Cerebellar nuclear complex (tissue), 1 donor: ENCODE results near the gene GDAP1L1.
"Not testable (repeated sequence)": the region's sequence is repeated elsewhere in the genome, so short reads cannot be mapped to it uniquely, and the experiment has no call there.

Experiments
- DNase-seq, 2 experiments: peaks; one replicate each; lab custom pipeline; 2025; lab: John Stamatoyannopoulos, UW

The GDAP1L1 gene

GRCh38 chr20:44255942-44256341 is 8.8 kb downstream of the GDAP1L1 start:
- no peak for DNase-seq

GRCh38 chr20:44256961-44257360 is 9.9 kb downstream of the GDAP1L1 start:
- no peak for DNase-seq

- no peak for DNase-seq
Observed at GRCh38 chr20:44258226-44258890, 11.2 kb downstream of the GDAP1L1 start.

DNA sequence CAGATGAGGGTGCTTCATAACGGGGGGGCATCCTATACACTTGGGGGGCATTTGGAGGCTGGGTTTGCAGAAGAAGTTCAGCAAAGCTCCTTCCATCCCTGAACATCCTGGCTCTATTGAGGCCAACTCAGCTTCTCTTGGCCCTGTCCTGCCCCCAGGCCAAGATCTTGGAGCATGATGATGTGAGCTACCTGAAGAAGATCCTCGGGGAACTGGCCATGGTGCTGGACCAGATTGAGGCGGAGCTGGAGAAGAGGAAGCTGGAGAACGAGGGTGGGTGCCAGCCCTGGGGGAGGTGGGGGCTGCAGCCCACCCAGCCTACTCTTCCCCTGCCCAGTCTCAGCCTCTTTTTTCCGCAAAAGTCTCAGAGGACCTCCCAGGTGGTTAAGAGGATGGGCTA is 17.2 kb downstream of the GDAP1L1 start:
- DNase-seq: no peak

GRCh38 chr20:44268802-44269201 is 21.7 kb downstream of the GDAP1L1 start:
- DNase-seq: no peak

DNA sequence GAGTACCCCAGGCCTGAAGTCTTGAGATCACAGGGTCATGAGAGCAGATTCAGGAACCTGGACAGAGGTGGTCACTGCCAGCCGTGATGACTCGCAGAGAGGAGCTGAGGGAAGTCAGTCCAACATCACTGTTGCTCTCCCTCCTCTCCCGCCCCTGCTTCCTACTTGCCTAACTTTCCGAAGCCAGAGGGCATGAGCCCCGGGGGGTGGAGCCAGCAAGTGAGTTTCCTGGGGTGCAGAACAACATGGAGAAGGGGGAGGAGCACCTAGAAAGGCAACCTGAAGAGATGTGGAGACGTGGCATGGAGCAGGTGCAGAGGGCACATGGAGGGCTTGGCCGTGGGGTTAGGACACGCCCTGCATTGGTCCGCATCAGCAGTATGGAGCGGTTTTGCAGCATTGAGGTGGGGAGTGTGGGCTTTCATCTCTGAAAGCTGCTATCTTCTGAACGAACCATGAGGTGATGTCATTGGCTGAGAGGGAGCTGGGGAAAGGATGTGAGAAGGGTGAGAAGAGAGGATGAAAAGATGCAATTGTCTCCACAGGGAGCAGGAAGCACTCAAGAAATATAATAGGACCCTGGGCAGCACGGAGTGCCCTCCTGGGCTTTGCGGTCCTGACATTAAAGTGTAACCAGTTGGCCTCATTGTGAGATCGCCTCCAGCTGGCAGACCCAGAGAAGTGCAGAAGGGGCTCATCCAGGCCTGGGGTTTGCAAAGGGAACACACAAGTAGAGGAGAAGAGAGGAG is 25.0 kb downstream of the GDAP1L1 start:
- no peak for DNase-seq

GRCh38 chr20:44273231-44274215 is 26.4 kb downstream of the GDAP1L1 start:
- DNase-seq: no peak

GRCh38 chr20:44274303-44275017 is 27.4 kb downstream of the GDAP1L1 start:
- DNase-seq: no peak

DNA sequence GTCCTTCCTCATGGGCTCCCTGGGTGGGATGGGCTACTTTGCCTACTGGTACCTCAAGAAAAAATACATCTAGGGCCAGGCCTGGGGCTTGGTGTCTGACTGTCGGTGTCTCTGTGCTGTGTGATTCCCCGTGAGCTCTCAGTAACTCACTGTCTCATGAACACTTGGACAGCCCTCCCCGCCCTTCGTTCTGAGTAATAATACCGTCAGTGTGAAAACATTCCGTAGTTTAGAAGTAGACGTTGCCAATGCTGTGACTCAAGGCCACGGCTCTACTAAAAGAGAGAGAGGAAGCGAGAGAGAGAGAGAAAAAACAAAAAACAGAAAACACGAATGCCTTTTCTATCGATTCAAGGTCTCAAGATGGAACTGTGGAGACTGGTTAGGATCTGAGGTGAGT is 32.1 kb downstream of the GDAP1L1 start:
- no peak for DNase-seq

DNA sequence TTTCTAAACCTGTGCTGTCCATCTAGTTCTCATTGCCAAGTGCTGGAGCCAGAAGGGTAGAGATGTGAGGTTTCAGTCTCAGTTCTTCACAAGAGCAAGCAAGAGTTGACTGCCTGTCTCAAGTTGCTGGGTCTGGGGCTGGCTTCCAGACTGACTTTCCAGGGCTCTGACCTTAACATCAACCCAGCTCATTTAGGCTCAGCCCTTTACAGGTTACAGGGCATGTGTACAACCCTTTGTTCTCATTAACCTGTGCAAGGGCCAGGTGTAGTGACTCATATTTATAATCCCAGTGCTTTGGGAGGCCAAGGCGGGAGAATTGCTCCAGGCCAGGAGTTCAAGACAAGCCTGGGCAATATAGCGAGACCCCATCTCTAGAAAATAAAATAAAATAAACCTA is 33.3 kb downstream of the GDAP1L1 start:
- DNase-seq: no peak

GRCh38 chr20:44282192-44282591 is 35.1 kb downstream of the GDAP1L1 start:
- DNase-seq: no peak

DNA sequence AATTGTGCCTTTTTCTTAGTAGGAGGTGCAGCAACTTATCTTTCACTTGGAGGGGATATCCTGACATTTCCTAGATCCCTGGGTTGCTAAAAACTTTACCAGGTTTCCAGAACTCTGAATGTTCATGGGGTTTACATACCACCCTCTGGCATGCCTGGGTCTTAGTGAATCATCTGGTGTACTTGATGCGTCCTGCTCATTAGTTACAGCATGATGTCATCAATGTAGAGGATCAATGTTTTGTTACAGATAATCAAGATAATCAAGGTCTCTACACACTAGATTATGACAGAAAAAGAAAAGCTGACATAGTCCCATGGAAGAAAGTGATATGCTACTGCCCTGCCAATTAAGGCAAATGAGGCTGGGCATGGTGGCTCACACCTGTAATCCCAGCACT is 36.9 kb downstream of the GDAP1L1 start:
- no peak for DNase-seq

GRCh38 chr20:44287272-44288097 is 40.4 kb downstream of the GDAP1L1 start:
- no peak for DNase-seq

GRCh38 chr20:44288252-44288651 is 41.1 kb downstream of the GDAP1L1 start:
- no peak for DNase-seq

DNA sequence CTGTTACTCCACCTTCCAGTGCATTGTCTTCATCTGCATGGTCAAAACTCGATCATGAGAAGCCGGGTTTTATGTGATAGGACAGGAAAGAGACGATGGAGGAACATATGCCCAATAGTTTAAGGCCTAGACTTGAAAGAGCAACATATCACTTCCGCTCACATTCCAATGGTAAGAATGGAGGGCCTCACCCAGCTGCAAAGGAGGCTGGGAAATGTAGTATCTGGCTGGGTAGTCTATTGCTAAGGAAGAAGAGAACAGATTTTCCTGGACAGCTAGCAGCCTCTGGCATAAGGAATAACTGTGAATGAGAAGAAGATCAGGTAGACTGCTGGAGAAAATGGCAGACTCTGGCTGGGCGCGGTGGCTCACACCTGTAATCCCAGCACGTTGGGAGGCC is 44.6 kb downstream of the GDAP1L1 start:
- DNase-seq: no peak

DNA sequence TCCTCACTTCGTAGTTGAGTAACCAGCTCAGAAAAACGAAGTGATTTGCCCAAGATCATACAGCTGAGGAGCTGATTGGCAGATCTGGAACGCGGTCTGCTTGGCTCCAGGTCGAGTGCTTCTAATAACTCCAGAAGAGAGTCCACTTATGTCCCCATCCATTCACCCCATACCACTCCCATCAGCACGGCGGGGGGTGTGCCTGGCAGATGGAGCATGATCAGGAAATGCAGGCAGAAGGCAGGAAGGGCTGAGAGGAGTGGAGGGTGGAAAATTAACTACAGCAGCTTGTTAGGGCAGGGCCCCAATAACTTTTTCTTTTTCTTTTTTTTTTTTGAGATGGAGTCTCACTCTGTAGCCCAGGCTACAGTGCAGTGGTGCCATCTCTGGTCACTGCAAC is 48.9 kb downstream of the GDAP1L1 start:
- DNase-seq: no peak

GRCh38 chr20:44297721-44298120 is 50.6 kb downstream of the GDAP1L1 start:
- no peak for DNase-seq

DNA sequence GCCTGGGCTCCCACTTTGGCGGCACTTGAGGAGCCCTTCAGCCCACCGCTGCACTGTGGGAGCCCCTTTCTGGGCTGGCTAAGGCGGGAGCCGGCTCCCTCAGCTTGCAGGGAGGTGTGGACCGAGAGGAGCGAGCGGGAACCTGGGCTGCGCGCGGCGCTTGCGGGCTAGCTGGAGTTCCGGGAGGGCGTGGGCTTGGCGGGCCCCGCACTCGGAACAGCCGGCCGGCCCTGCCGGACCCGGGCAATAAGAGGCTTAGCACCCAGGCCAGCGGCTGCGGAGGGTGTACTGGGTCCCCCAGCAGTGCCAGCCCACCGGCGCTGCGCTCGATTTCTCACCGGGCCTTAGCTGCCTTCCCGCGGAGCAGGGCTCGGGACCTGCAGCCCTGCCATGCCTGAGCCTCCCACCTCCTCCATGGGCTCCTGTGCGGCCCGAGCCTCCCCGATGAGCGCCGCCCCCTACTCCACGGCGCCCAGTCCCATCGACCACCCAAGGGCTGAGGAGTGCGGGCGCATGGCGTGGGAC is 52.0 kb downstream of the GDAP1L1 start:
- DNase-seq: not testable (repeated sequence)

DNA sequence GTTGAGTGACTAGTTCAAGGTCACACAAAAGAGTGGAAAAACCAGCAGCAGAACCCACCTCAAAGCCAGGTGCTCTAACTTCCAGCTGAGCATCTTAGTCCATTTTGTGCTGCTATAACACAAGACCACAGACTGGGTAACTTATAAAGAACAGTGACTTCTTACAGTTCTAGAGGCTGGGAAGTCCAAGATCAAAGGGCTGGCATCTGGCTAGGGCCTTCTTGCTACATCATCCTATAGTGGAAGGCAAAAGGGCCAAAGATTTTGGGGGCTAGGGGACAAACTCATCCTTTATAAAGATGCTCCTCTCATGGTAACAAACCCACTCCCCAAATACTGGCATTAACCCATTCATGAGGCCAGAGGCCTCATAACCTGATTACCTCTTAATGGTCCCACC is 54.2 kb downstream of the GDAP1L1 start:
- DNase-seq: no peak

GRCh38 chr20:44302026-44302669 is 55.0 kb downstream of the GDAP1L1 start:
- DNase-seq: no peak
